Right lung (tissue), 5 donors: ENCODE measurements around the gene CDKN2C. TPM values are rescaled to one million over a fixed set of nuclear protein-coding genes. Genes with fewer than 3 reads are reported as not detected.
A peak's percentile ranks its signal among the peaks of the same experiment; 100 is the strongest.
"Not testable (repeated sequence)": the region's sequence is repeated elsewhere in the genome, so short reads cannot be mapped to it uniquely, and the experiment has no call there.

Source experiments
- DNase-seq, 2 donors: peaks; one replicate each; pipeline ENCODE4 v3.0.0-alpha.2; 2013
- polyA plus RNA-seq, 5 donors: library from polyadenylated mRNA; unstranded; fragments of 120-200 nt; gene quantifications; one replicate each; pipeline versions ENCODE4 v1.2.1 to v1.2.3, GENCODE V29; 2013; ENCODE audit warnings: inconsistent platforms in 1 of 5, low replicate concordance in 1 of 5; ENCODE audit not compliant: insufficient read length in 5 of 5, insufficient read depth in 1 of 5

CDKN2C gene
- polyA plus RNA-seq, 5 donors: 15.5 to 34.5 (median 25.0) TPM

DNA sequence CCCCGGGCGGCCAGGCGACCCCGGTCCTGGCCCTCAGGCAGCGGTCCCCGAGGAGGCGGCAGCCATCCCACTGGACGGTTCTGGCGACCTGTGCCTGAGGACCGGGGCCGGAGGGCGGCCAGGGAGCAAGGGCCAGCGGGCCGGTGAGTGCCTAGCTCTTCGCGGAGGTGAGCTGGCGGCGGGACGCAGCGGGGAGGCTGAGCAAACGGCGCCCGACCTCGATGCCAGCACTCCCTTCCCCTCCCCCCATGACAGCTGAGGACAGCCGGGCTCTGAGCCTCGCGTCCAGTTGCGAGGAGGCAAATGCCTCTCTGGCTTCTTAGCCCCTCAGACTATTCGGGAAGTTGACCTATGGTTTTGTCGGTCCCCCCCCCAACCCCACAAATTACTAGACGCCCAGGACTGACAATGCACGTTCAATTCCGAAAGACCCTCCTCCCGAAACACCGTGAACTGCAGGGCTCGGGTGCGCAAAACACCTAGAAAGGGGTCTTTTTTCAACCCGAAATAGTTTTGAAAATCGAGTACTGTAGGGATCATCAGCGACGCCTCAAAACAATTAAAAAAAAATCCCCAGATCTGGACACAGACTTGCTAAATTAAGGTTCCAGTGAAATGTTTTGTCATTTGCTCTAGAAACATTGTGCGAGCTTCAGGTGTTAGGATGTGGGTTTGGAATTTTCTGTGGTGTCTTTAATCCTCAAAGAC, 8.3 kb downstream of the CDKN2C start:
- DNase-seq: peak in 1 of 2 donors; percentile 46

DNA sequence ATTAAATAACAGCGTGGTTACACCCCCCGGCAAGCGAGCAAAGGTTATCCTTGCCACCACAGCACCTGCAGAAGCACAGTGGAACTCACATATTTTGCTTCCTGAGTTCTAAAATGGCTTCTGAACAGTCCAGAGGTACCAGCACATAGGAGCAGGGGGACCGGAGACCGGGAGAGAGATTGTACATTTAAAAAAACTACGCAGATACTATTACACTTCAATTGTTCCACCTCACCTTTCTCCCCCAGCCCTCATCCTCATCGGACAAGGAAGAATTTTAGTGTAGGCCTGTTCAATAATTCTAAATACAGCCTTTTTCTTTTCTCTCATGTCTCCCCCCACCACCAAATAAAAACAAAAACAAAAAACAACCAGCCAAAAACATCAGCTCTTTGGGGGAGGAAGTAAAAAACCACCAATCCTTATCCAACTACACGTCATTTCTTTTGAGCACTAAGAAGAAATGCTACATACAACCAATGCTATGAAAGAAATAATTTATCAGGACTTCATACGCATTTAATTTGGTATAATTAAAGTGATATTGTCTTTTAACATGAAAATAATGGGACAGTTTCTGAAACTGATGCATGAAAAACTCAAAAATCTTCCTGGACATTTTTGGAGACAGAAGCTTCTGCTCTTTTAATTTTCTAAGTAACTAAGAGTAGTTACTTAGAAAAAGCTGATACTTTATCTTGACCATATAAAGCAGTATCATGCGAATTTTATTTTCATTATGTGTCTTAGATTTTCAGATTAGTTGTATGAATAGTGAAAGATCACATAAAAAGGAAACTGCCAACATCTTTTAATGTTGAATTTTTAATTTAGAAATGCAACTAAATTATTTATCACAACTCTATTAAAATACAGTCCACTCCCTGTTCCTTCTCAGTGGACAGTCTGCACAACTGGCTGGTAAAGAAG, 9.1 kb downstream of the CDKN2C start:
- DNase-seq: no peak

DNA sequence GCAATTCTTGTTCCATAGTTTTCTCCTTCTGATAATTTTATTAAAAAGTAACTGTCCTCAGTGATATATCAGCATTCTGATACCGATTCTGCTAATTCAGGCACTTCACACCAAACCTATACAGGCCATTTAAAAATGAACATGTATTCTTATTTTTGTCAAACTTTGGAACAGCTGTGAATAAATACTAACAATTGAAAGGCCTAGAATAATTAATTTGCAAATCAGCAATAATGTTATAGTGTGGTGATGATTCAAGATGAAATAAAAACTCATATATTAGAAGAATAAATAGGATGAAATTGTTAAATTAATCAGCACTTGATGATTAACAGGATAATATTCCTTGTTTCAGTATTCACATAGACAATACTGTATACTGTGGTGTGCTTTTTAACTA, 9.9 kb downstream of the CDKN2C start:
- no peak for DNase-seq

GRCh38 chr1:50980505-50980904, 10.5 kb downstream of the CDKN2C start:
- no peak for DNase-seq

DNA sequence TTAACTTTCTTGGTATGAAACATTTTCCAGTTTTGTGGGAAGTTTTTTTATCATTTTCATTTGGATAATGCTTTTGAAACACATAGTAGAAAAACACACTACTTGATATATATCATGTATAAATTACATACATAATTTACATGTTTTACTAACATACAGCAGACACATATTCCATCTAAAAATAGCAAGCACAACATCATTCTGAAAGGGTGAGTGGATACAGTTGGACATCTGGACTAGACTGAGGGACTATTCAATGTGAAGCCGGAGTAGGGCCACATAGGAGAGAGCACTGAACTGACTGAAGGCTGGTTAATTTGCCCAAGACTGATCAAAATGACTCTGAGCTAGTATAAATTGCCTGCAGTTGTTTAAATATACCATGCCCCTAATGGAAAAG, 11.7 kb downstream of the CDKN2C start:
- DNase-seq: no peak

DNA sequence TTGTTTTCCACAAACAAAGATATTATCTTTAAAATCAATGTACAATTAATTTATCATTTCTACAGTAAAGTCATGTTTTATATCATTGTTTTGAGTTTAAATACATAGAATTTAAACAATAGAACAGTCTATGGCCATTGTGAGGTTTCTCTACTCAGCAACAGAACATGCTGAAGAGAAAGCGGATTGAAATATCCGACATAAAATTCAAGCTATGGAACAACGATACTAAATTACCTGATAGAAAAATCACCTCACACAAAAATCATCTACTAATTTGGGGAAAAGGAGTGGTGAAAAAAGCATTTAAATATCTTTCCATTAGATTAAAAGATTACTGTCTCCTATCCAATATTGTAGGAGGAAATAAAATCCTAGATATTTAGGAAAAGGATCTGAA, 12.6 kb downstream of the CDKN2C start:
- no peak for DNase-seq

DNA sequence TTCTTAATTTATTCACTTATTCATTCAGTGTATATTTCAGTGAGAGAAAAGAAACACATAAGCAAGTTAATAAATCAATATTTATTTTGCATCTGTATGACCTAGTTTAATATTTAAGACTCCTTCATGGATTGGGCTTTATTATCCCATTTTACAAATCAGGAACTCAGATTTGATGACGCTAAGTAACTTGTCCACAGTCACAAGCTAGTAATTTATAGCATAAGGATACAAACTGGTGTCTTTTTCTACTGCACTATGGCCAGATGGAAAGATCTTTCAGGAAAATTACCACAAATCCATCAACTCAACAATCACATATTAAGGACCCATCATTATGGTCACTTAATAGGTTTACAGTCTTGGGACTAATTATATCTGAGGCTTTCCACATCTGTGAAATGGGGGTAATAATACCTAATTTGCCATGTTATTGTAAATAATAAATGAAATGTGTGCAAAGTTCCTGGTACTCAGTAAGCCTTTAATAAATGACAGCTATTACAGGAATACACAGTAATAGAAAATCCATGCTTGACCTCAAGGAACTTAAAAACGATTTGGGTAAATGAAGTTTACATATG, 13.3 kb downstream of the CDKN2C start:
- no peak for DNase-seq

GRCh38 chr1:50985094-50985493, 15.0 kb downstream of the CDKN2C start:
- DNase-seq: no peak

GRCh38 chr1:50986653-50987052, 16.6 kb downstream of the CDKN2C start:
- DNase-seq: no peak

DNA sequence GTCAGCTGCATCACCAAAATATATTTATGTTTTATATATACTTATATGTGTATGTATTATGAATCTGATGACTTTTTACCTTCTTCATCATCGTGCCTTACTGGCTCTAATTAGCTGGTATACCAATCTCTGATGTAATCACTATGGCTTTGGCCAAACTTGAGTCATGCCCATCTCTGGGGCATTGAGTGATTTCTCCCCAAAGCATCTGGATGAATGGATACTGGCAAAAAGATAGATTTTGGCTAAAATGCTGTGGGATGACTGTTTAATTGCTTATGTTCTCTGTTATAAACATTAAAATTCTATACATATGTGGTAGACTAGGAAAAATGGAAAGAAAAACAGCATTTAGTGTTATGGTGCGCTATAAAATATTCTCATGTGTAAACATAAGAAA, 19.6 kb downstream of the CDKN2C start:
- no peak for DNase-seq

- no peak for DNase-seq
Measured at GRCh38 chr1:50992532-50993318, 22.7 kb downstream of the CDKN2C start.

DNA sequence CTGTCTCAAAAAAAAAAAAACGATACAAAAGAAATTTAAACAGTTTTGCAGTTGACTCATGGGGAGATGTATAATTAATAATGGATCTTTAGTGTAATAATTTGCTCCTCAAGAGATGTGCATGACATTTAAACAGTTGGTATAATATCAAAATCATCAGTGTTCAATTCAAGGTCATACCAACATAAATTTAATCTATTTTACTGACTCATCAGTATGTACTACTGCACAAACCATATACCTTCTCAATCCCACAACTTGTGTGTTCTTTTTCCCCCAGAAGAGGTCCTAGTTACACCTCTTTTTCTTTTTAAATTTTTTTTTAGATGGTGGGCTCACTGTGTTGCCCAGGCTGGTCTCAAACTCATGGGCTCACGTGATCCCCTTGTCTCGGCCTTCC, 23.6 kb downstream of the CDKN2C start:
- DNase-seq: no peak

DNA sequence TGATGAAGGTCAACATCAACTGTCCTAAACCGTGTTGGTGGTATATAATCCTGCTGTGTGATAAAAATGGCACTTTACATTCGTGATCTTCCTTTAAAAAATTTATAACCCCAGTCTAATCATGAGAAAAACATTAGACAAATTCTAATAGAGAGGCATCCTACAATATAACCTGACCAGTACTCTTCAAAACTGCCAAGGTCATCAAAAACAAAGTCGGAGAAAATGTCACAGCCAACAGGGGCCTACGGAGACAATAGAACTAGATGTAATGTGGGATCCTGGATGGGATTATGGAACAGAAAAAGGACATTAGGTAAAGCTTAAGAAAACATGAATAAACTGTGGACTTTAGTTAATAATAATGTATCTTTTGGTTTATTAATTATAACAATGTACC, 25.0 kb downstream of the CDKN2C start:
- no peak for DNase-seq

DNA sequence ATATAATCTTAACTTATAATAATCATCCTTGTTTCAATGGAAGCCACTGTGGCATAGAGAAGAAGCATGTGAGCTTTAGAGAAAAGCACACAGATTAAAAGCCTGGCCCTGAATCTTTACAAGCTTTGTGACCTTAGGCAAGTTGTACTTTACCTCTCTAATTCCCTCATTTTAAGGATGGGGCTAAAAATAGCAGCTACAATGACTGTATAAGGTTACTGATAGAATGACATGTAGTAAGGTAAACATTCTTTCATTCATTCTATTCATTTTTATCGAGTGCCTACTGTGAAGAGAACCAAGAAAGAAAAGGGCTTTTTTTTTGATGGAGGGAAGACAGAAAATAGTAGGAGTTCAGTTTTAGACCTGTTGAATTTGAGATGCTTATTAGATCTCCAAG, 25.6 kb downstream of the CDKN2C start:
- no peak for DNase-seq

DNA sequence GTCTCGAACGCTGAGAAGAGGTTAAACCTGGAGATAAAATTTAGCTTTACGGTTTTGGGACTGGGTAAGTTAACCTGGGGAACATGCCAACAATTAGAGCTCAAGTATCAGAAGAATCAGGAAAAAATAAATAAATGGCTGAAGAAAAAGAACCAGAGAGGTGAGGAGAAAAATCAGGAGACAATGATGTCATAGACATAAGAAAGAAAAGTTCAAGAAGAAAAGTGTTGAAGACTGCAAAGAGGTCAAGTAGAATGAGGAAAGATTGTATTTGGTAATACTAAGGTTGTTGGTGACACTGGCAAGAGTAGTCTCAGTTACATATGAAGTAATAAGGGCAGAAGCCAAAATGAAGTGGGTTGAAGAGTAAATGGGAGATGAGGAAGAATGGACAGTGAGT, 26.0 kb downstream of the CDKN2C start:
- DNase-seq: no peak

DNA sequence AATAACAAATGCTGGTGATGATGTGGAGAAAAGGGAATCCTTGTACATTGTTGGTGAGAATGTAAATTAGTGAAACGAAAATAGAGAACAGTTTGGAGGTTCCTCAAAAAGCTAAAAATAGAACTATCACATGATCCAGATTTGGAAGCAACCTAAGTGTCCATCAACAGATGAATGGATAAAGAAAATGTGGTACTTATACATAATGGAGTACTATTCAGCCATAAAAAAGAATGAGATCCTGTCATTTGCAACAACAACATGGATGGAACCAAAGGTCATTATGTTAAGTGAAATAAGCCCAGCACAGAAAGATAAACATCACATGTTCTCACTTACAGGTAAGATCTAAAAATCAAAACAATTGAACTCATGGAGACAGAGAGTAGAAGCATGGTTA, 29.3 kb downstream of the CDKN2C start:
- not testable (repeated sequence) for DNase-seq

DNA sequence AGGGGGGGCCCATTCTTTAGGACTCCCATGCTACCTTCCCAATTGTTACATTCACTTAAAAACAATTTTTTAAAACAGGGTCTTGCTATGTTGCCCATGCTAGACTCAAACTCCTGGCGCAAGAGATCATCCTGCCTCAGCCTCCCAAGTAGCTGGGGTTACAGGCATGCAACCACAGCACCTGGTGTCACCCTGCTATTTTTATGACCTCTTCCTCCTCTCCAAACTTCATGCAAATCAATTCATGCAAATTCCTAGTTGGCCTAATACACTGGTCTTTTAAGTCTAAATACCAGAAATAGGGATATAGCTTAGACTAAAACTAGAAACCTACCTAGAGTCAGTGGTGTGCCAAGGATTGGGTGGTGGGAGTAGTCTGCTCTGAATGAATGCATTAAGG, 30.1 kb downstream of the CDKN2C start:
- DNase-seq: no peak

DNA sequence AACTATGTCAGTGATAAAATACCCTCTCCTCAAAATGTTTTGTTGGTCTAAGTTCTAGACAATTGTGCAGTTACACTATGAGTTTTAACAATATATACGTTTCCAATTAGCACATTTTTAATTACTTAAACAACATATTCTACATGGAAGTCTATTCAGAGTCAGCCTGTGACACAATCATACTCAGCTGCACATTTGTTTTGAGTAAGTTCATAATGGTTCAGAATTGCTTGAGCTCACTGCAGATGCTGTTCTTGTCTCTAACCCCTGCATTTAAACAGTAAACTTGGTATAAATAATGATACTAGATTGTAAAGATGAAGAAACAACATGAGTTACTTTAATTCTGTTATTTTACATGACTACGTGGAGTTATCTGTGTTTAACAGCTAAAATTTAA, 30.6 kb downstream of the CDKN2C start:
- no peak for DNase-seq

GRCh38 chr1:51002516-51002915, 32.5 kb downstream of the CDKN2C start:
- DNase-seq: no peak

GRCh38 chr1:51005549-51005948, 35.5 kb downstream of the CDKN2C start:
- not testable (repeated sequence) for DNase-seq

DNA sequence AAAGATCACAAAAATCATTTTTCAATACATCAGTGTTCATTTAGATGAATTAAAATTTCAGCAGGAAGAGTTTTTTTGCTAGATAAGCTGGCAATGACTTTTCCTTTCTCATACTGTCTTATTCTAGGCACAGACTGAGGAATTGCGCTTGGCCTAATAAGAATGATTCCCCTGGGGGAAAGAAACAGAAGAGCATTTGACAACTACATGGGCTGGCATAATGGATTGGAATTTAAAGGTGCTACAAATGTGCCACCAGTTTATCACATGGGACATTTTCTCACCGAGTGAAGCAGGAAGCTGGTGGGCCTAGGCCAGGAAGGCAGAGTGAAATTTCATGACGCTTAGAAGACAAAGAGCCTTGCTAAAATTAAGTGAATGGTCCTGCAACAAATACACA, 39.3 kb downstream of the CDKN2C start:
- DNase-seq: no peak

GRCh38 chr1:51014878-51015277, 44.8 kb downstream of the CDKN2C start:
- no peak for DNase-seq
